ENCODE data around the gene CLASRP.

DNA sequence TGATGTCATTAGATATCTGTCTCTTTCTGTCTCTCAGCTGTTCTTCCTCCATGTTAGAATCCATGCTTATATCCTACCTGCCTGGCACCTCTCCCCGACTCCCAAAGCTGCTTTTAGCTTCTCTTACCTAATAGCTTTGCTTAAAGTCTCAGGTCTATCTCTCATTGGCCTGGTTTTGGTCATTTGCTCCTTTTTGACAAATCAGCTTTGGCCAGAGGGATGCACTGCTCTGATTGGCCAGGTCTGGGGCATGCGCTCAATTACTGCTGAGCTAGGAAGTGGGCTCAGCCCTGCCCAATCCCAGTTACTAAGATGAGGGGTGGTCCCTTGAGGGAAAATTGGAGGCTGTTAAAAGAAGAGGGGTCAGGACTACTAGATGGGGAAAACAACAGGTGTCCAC is 11.5 kb upstream of the CLASRP start:
- no peak for TF ChIP-seq POLR2AphosphoS5 (IDR thresholded peaks at IDR 0.05; ENCODE audit: low read depth, low read length)
- TF ChIP-seq, protein P1, sequence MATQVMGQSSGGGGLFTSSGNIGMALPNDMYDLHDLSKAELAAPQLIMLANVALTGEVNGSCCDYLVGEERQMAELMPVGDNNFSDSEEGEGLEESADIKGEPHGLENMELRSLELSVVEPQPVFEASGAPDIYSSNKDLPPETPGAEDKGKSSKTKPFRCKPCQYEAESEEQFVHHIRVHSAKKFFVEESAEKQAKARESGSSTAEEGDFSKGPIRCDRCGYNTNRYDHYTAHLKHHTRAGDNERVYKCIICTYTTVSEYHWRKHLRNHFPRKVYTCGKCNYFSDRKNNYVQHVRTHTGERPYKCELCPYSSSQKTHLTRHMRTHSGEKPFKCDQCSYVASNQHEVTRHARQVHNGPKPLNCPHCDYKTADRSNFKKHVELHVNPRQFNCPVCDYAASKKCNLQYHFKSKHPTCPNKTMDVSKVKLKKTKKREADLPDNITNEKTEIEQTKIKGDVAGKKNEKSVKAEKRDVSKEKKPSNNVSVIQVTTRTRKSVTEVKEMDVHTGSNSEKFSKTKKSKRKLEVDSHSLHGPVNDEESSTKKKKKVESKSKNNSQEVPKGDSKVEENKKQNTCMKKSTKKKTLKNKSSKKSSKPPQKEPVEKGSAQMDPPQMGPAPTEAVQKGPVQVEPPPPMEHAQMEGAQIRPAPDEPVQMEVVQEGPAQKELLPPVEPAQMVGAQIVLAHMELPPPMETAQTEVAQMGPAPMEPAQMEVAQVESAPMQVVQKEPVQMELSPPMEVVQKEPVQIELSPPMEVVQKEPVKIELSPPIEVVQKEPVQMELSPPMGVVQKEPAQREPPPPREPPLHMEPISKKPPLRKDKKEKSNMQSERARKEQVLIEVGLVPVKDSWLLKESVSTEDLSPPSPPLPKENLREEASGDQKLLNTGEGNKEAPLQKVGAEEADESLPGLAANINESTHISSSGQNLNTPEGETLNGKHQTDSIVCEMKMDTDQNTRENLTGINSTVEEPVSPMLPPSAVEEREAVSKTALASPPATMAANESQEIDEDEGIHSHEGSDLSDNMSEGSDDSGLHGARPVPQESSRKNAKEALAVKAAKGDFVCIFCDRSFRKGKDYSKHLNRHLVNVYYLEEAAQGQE (IDR thresholded peaks at IDR 0.05; ENCODE audit: insufficient read depth in 1 of 2, low read depth in 2 of 2, low read length in 2 of 2) = no peak
